ENCODE measurements around the gene SSTR4.
"Not testable (repeated sequence)": the region's sequence is repeated elsewhere in the genome, so short reads cannot be mapped to it uniquely, and the experiment has no call there.

SSTR4 gene

GRCh38 chr20:23034721-23035671, at the start of gene SSTR4:
Gene SSTR4, plus strand, starts transcription at chr20:23035312. Its CDS starts 172 bp downstream, at chr20:23035484.
- H3K27me3 Mint-ChIP-seq, result peaks cover 86% of the 10 kb centered on the region
- H3K4me1 Mint-ChIP-seq (ENCODE audit: low read depth), result peaks cover 15% of the 10 kb centered on the region
- H3K4me3 Mint-ChIP-seq, result peak within 1 kb of the TSS; percentile 11
- H3K27ac Mint-ChIP-seq, result no peak within 1 kb of the TSS
- intact Hi-C loops (cut with micrococcal nuclease), result no loop called here
- H3K36me3 Mint-ChIP-seq (ENCODE audit: low read depth), result no peaks in the 10 kb centered on the region
- H3K9me3 Mint-ChIP-seq, result no peaks in the 10 kb centered on the region

- Mint-ChIP-seq H3K27ac (no peak overlapping the region), H3K4me1 (ENCODE audit: low read depth) (peaks cover 34% of the 10 kb centered on the region), H3K9me3 (peaks cover 9% of the 10 kb centered on the region), H3K4me3 (no peak overlapping the region), H3K36me3 (ENCODE audit: low read depth) (no peaks in the 10 kb centered on the region), H3K27me3 (peaks cover 57% of the 10 kb centered on the region)
- intact Hi-C loops (cut with micrococcal nuclease), result loop anchor here (5.0 kb wide), 1 partner anchor 41 kb away; no protein-coding TSS in a partner anchor
Measured at GRCh38 chr20:22986601-22987000, 48.5 kb upstream of the SSTR4 start.

- H3K4me3 Mint-ChIP-seq; H3K4me1 Mint-ChIP-seq (ENCODE audit: low read depth); H3K27ac Mint-ChIP-seq; H3K36me3 Mint-ChIP-seq (ENCODE audit: low read depth); intact Hi-C loops (cut with micrococcal nuclease): not testable (repeated sequence)
- Mint-ChIP-seq H3K9me3 (peaks cover 14% of the 10 kb centered on the region), H3K27me3 (peaks cover 54% of the 10 kb centered on the region)
Measured at GRCh38 chr20:22991424-22991823, 43.7 kb upstream of the SSTR4 start.

- peaks cover 14% of the 10 kb centered on the region for H3K9me3 Mint-ChIP-seq
- H3K27ac Mint-ChIP-seq, result no peak overlapping the region
- no peak overlapping the region for H3K4me3 Mint-ChIP-seq
- intact Hi-C loops (cut with micrococcal nuclease), result no loop called here
- H3K27me3 Mint-ChIP-seq, result peaks cover 56% of the 10 kb centered on the region
- no peaks in the 10 kb centered on the region for H3K36me3 Mint-ChIP-seq (ENCODE audit: low read depth)
- H3K4me1 Mint-ChIP-seq (ENCODE audit: low read depth), result peaks cover 10% of the 10 kb centered on the region
Measured at GRCh38 chr20:22993823-22994222, 41.3 kb upstream of the SSTR4 start.

GRCh38 chr20:22995923-22996322, 39.2 kb upstream of the SSTR4 start:
- no peak overlapping the region for H3K27ac Mint-ChIP-seq
- H3K4me3 Mint-ChIP-seq, result no peak overlapping the region
- intact Hi-C loops (cut with micrococcal nuclease), result no loop called here
- no peaks in the 10 kb centered on the region for H3K4me1 Mint-ChIP-seq (ENCODE audit: low read depth)
- no peaks in the 10 kb centered on the region for H3K36me3 Mint-ChIP-seq (ENCODE audit: low read depth)
- H3K9me3 Mint-ChIP-seq, result peaks cover 14% of the 10 kb centered on the region
- peaks cover 48% of the 10 kb centered on the region for H3K27me3 Mint-ChIP-seq

GRCh38 chr20:22998476-22998875, 36.6 kb upstream of the SSTR4 start:
- Mint-ChIP-seq H3K27ac (no peak overlapping the region), H3K36me3 (ENCODE audit: low read depth) (no peaks in the 10 kb centered on the region), H3K4me3 (no peak overlapping the region), H3K27me3 (peaks cover 38% of the 10 kb centered on the region), H3K4me1 (ENCODE audit: low read depth) (no peaks in the 10 kb centered on the region), H3K9me3 (no peaks in the 10 kb centered on the region)
- intact Hi-C loops (cut with micrococcal nuclease), result no loop called here

- peaks cover 35% of the 10 kb centered on the region for H3K27me3 Mint-ChIP-seq
- intact Hi-C loops (cut with micrococcal nuclease), result no loop called here
- H3K4me1 Mint-ChIP-seq (ENCODE audit: low read depth), result no peaks in the 10 kb centered on the region
- H3K27ac Mint-ChIP-seq, result no peak overlapping the region
- H3K36me3 Mint-ChIP-seq (ENCODE audit: low read depth), result no peaks in the 10 kb centered on the region
- no peak overlapping the region for H3K4me3 Mint-ChIP-seq
- H3K9me3 Mint-ChIP-seq, result no peaks in the 10 kb centered on the region
Measured at GRCh38 chr20:22999756-23000155, 35.4 kb upstream of the SSTR4 start.

- peaks cover 32% of the 10 kb centered on the region for H3K27me3 Mint-ChIP-seq
- H3K27ac Mint-ChIP-seq, result no peak overlapping the region
- intact Hi-C loops (cut with micrococcal nuclease), result no loop called here
- no peak overlapping the region for H3K4me3 Mint-ChIP-seq
- no peaks in the 10 kb centered on the region for H3K4me1 Mint-ChIP-seq (ENCODE audit: low read depth)
- no peaks in the 10 kb centered on the region for H3K36me3 Mint-ChIP-seq (ENCODE audit: low read depth)
- H3K9me3 Mint-ChIP-seq, result no peaks in the 10 kb centered on the region
Measured at GRCh38 chr20:23000232-23000947, 34.7 kb upstream of the SSTR4 start.

- no peaks in the 10 kb centered on the region for H3K9me3 Mint-ChIP-seq
- no peaks in the 10 kb centered on the region for H3K36me3 Mint-ChIP-seq (ENCODE audit: low read depth)
- intact Hi-C loops (cut with micrococcal nuclease), result no loop called here
- H3K4me3 Mint-ChIP-seq, result no peak overlapping the region
- H3K27ac Mint-ChIP-seq, result no peak overlapping the region
- peaks cover 25% of the 10 kb centered on the region for H3K27me3 Mint-ChIP-seq
- no peaks in the 10 kb centered on the region for H3K4me1 Mint-ChIP-seq (ENCODE audit: low read depth)
Measured at GRCh38 chr20:23002276-23002675, 32.8 kb upstream of the SSTR4 start.

GRCh38 chr20:23003077-23003635, 32.0 kb upstream of the SSTR4 start:
- no peak overlapping the region for H3K4me3 Mint-ChIP-seq
- no peaks in the 10 kb centered on the region for H3K4me1 Mint-ChIP-seq (ENCODE audit: low read depth)
- H3K27me3 Mint-ChIP-seq, result peaks cover 20% of the 10 kb centered on the region
- H3K36me3 Mint-ChIP-seq (ENCODE audit: low read depth), result no peaks in the 10 kb centered on the region
- no peaks in the 10 kb centered on the region for H3K9me3 Mint-ChIP-seq
- no peak overlapping the region for H3K27ac Mint-ChIP-seq
- intact Hi-C loops (cut with micrococcal nuclease), result no loop called here

- Mint-ChIP-seq H3K9me3 (no peaks in the 10 kb centered on the region), H3K36me3 (ENCODE audit: low read depth) (no peaks in the 10 kb centered on the region)
Measured at GRCh38 chr20:23003881-23004460, 31.1 kb upstream of the SSTR4 start.

GRCh38 chr20:23005776-23006175, 29.3 kb upstream of the SSTR4 start:
- H3K4me3 Mint-ChIP-seq, result no peak overlapping the region
- peaks cover 9% of the 10 kb centered on the region for H3K4me1 Mint-ChIP-seq (ENCODE audit: low read depth)
- H3K27ac Mint-ChIP-seq, result no peak overlapping the region
- H3K36me3 Mint-ChIP-seq (ENCODE audit: low read depth), result no peaks in the 10 kb centered on the region
- peaks cover 22% of the 10 kb centered on the region for H3K27me3 Mint-ChIP-seq
- H3K9me3 Mint-ChIP-seq, result no peaks in the 10 kb centered on the region
- intact Hi-C loops (cut with micrococcal nuclease), result no loop called here

More at GRCh38 chr20:23003881-23004460, 31.1 kb upstream of the SSTR4 start:
- intact Hi-C loops (cut with micrococcal nuclease), result no loop called here
- H3K27me3 Mint-ChIP-seq, result peaks cover 18% of the 10 kb centered on the region
- no peak overlapping the region for H3K4me3 Mint-ChIP-seq
- H3K27ac Mint-ChIP-seq, result no peak overlapping the region
- no peaks in the 10 kb centered on the region for H3K4me1 Mint-ChIP-seq (ENCODE audit: low read depth)

GRCh38 chr20:23007462-23007861, 27.6 kb upstream of the SSTR4 start:
- H3K9me3 Mint-ChIP-seq, result no peaks in the 10 kb centered on the region
- intact Hi-C loops (cut with micrococcal nuclease), result no loop called here
- peaks cover 9% of the 10 kb centered on the region for H3K4me1 Mint-ChIP-seq (ENCODE audit: low read depth)
- no peak overlapping the region for H3K4me3 Mint-ChIP-seq
- peaks cover 16% of the 10 kb centered on the region for H3K27me3 Mint-ChIP-seq
- no peaks in the 10 kb centered on the region for H3K36me3 Mint-ChIP-seq (ENCODE audit: low read depth)
- no peak overlapping the region for H3K27ac Mint-ChIP-seq

Data from dendritic cell treated with granulocyte-macrophage colony-stimulating factor and Interleukin-4, amounts not matched to agents 40 ng/mL and 50 ng/mL, for 4 days (primary cell).